Left ventricle myocardium superior (tissue), 1 donor: ENCODE data around the gene ITGAV. TPM values are rescaled to one million over a fixed set of nuclear protein-coding genes. Genes with fewer than 3 reads are reported as not detected.

Source experiments
- ATAC-seq: fragments of 200-7000 bp; cut with Tn5 transposase; one replicate; pipeline ENCODE4 v1.9.1; 2020; ENCODE audit warnings: mild to moderate bottlenecking, moderate library complexity
- DNase-seq: peaks from one replicate; pipeline ENCODE4 v3.0.0-alpha.2; 2020
- intact Hi-C: fragments of 100-400 bp; cut with micrococcal nuclease; formaldehyde crosslinking; loops from one replicate; pipeline ENCODE4 v1.11.0; 2022
- total RNA-seq: library from RNA; stranded (reverse); fragmentation: NEBNext Ultra II Directional; extraction: Animal tissue kit (Norgen Biotek cat#: 25700); gene quantifications from one replicate; pipeline ENCODE4 v1.2.1, GENCODE V29; 2021
- donor health status: DM: no; HTN: yes; CAD: no; lungs with severe emphysema.

The ITGAV gene
- total RNA-seq, 1 donor from 2014 or later, result 143 TPM

GRCh38 chr2:186702006-186702405 lies 112.2 kb downstream of the ITGAV start:
- DNase-seq (no peak), ATAC-seq (no peak)
- intact Hi-C loops, result no loop called here

GRCh38 chr2:186702501-186702900 lies 112.6 kb downstream of the ITGAV start:
- no peak for ATAC-seq
- DNase-seq, result no peak
- intact Hi-C loops, result no loop called here

- no peak for ATAC-seq
- intact Hi-C loops, result no loop called here
- DNase-seq, result no peak
Observed at GRCh38 chr2:186704897-186705296, 115.0 kb downstream of the ITGAV start.

- intact Hi-C loops, result no loop called here
- DNase-seq (no peak), ATAC-seq (no peak)
Observed at GRCh38 chr2:186709529-186710450, 119.9 kb downstream of the ITGAV start.

GRCh38 chr2:186713691-186714090 lies 123.8 kb downstream of the ITGAV start:
- no peak for DNase-seq
- no peak for ATAC-seq
- intact Hi-C loops, result no loop called here

GRCh38 chr2:186714611-186715010 lies 124.8 kb downstream of the ITGAV start:
- intact Hi-C loops, result no loop called here
- DNase-seq (no peak), ATAC-seq (no peak)

GRCh38 chr2:186716004-186716403 lies 126.1 kb downstream of the ITGAV start:
- no peak for ATAC-seq
- no peak for DNase-seq
- intact Hi-C loops, result no loop called here

- ATAC-seq, result no peak
- intact Hi-C loops, result no loop called here
- no peak for DNase-seq
Observed at GRCh38 chr2:186716899-186717298, 127.0 kb downstream of the ITGAV start.

GRCh38 chr2:186717320-186718007 lies 127.6 kb downstream of the ITGAV start:
- intact Hi-C loops, result no loop called here
- DNase-seq (no peak), ATAC-seq (no peak)

GRCh38 chr2:186718122-186718521 lies 128.3 kb downstream of the ITGAV start:
- intact Hi-C loops, result no loop called here
- DNase-seq (no peak), ATAC-seq (no peak)

- intact Hi-C loops, result no loop called here
- DNase-seq (no peak), ATAC-seq (no peak)
Observed at GRCh38 chr2:186718903-186719302, 129.0 kb downstream of the ITGAV start.

- ATAC-seq, result no peak
- intact Hi-C loops, result no loop called here
Observed at GRCh38 chr2:186721956-186722355, 132.1 kb downstream of the ITGAV start.

GRCh38 chr2:186724736-186725135 lies 134.9 kb downstream of the ITGAV start:
- DNase-seq, result no peak
- ATAC-seq, result no peak
- intact Hi-C loops, result no loop called here

More at GRCh38 chr2:186721956-186722355, 132.1 kb downstream of the ITGAV start:
- no peak for DNase-seq

- DNase-seq (no peak), ATAC-seq (no peak)
- intact Hi-C loops, result no loop called here
Observed at GRCh38 chr2:186725783-186726182, 135.9 kb downstream of the ITGAV start.

GRCh38 chr2:186726938-186727337 lies 137.1 kb downstream of the ITGAV start:
- ATAC-seq (no peak), DNase-seq (no peak)
- intact Hi-C loops, result no loop called here

- ATAC-seq (no peak), DNase-seq (no peak)
- intact Hi-C loops, result no loop called here
Observed at GRCh38 chr2:186728631-186729030, 138.8 kb downstream of the ITGAV start.

Other genes with a start within 250 kb of the ITGAV start
- gene ZC3H15, start 103.8 kb upstream of the ITGAV start, total RNA-seq, result 28.0 TPM
- 3.2 TPM for gene FAM171B, start 104.0 kb downstream of the ITGAV start, total RNA-seq